GM21515 (cell line): Measurements from ENCODE around the gene APRT.
"Not testable (repeated sequence)": the region's sequence is repeated elsewhere in the genome, so short reads cannot be mapped to it uniquely, and the experiment has no call there.

Experiments used
- ATAC-seq: cut with Tn5 transposase; IDR thresholded peaks from one replicate; pipeline ENCODE4 v1.9.1; 2021; ENCODE audit not compliant: unreplicated experiment

APRT gene

GRCh38 chr16:88775825-88776224 lies 35.9 kb downstream of the APRT start:
- ATAC-seq: no peak

GRCh38 chr16:88774544-88775393 lies 37.0 kb downstream of the APRT start:
- ATAC-seq: no peak

DNA sequence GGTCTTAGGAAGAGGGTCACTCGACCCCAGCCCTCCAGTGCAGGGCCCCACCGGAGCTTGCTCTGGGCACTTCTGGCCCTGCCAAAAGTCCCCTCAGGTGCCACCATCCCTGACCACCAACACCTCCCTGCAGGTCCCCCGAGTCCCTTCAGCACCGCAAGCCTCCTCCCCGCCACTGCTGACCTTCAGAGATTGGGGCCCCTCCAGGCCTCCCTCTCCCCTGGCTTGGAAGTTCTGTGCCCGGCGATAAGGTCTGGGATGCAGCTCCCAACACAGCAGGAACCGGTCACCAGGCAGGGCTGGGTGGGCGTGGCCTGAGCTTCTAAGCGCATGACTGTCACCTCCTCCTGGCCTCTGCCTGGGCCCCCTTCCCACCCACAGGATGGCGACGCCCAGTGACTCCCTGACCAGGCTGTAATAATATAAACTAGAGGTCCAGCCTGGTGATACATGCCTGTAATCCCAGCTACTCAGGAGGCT lies 37.9 kb downstream of the APRT start:
- no peak for ATAC-seq

- ATAC-seq: no peak
Observed at GRCh38 chr16:88772871-88773811, 38.6 kb downstream of the APRT start.

DNA sequence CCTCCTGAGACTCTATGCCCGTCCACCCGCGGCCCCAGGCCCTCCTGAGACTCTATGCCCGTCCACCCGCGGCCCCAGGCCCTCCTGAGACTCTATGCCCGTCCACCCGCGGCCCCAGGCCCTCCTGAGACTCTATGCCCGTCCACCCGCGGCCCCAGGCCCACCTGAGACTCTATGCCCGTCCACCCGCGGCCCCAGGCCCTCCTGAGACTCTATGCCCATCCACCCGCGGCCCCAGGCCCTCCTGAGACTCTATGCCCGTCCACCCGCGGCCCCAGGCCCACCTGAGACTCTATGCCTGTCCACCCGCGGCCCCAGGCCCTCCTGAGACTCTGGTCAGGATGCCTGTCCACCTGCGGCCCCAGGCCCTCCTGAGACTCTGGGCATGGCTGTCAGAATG lies 39.9 kb downstream of the APRT start:
- ATAC-seq: not testable (repeated sequence)

GRCh38 chr16:88771294-88771772 lies 40.4 kb downstream of the APRT start:
- ATAC-seq: no peak

GRCh38 chr16:88770461-88771293 lies 41.1 kb downstream of the APRT start:
- no peak for ATAC-seq

DNA sequence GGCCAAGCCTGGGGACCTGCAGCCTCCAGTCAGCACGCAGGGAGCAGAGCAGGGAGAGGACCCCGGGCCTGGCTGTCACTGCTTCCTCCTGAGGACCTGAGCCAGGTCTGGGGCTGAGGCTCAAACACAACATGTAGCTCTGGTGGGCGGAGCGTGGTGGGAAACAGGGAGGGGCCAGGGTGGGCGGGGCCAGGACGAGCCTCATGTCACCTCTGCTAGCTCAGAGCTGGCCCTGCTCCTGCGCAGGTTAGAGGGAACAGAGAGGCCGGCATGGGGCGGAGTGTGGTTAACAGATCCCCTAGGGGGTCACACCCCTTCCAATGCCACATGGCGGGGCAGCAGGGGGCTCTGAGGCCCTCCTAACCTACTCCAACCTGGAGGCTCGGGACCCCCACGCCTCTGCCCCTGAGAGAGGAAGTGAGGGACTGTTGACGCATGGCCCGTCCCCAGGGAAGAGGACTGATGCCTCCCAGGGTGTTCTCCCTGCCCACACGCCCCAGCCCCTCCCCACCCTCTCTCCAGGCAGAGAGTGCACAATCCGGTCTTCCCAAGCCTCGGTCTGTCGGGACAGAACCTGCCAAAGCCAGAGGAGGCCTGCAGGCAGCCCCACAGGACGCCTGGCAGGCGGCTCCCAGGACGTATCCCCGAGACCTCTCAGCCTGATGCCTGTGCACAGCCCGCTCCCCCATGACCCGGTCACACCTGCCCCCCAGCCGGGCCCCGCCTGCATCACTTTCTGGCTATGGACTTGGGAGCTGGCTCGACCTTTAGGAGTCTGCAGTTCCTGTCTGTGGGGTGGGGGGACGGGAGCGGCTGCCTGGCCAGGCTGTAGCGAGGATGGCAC lies 41.9 kb downstream of the APRT start:
- no peak for ATAC-seq

- no peak for ATAC-seq
Observed at GRCh38 chr16:88768071-88768783, 43.5 kb downstream of the APRT start.

DNA sequence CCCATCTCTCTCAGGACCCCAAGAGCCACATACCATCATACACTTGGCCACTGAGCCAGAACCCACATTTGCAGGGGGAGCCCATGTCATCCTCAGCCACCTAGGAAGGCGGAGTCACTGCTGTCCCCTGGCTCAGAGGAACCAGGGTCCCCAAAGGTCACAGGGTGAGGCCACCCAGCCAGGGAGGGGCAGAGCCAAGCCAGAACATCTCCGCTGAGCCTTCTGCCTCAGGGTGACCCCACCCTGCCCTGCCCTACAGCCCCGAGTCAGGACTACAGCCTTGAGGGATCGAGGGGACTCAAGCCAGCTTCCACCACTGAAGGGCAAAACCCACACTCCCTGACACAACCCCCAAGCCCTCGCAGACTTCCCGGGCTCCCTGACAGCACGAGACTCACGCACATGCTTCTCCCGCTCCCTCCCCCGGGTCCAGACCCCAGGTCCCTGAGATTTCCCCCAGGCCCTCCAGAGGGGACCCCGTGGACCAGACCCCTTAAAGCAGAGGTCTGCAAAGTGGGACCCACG lies 44.1 kb downstream of the APRT start:
- no peak for ATAC-seq

GRCh38 chr16:88766975-88767374 lies 44.8 kb downstream of the APRT start:
- ATAC-seq: no peak

- ATAC-seq: no peak
Observed at GRCh38 chr16:88764913-88765349, 46.8 kb downstream of the APRT start.

- no peak for ATAC-seq
Observed at GRCh38 chr16:88764080-88764479, 47.6 kb downstream of the APRT start.

GRCh38 chr16:88763502-88764053 lies 48.1 kb downstream of the APRT start:
- no peak for ATAC-seq

- ATAC-seq: no peak
Observed at GRCh38 chr16:88762941-88763340, 48.8 kb downstream of the APRT start.

DNA sequence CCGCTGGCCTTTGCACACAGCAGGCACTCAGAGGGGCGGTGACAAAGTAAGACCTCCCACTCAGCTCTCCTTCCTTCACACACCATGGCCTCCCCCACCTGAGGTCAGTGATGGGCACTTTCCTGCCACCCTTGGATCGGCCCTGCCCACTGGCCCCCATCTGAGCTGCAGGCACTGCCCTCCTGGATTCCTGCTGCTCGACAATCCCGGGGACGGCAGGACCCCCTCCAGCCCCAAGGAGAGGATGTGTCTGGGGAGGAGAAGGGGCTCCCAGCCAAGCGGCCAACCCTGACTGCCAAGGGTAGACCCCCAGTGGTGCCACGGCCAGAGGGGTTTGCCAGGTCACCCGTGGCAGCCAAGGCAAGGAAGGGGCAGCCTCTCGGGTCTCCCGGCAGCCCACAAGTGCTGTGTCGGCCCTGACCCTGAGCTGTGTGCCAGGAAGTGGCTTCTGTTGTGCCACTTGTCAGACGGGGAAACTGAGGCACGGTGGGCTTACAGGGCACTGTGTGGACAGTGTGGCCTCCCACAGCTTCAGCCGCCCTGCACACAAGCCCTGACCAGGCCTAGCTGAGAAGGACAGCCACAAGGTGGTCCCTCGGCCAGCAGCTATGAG lies 49.4 kb downstream of the APRT start:
- ATAC-seq: no peak

DNA sequence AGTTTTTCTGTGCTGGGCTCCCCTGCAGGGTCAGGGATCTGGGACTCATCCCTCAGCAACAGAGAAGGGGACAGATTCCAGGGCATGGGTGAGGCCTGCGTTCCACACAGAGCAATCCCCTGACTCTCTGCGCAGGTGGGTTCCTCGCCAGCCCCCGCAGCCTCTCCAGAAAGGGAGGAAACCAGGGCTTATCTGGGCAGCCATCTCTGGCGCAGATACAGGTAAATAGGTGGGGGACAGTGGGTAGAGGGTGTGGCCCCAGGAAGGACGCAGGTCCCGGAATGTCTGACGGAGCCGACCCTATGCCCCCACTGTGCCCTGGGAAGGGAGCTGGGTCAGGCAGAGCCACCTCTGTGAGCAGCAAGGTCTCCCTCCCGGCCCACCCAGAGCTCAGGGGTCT lies 49.9 kb downstream of the APRT start:
- ATAC-seq: no peak

GRCh38 chr16:88761143-88761534 lies 50.6 kb downstream of the APRT start:
- ATAC-seq: no peak
